Testis (tissue), 3 donors: Measurements from ENCODE around the gene ABCA8. TPM values are rescaled to one million over a fixed set of nuclear protein-coding genes. Genes with fewer than 3 reads are reported as not detected.
A peak's percentile ranks its signal among the peaks of the same experiment; 100 is the strongest.

Experiments
- DNase-seq: peaks from one replicate; pipeline ENCODE4 v3.0.0-alpha.2; 2019
- H3K27ac ChIP-seq, 2 donors: fragments of 200-600 bp; sonication (generic); one replicate each; pipeline ENCODE4 v1.5.1; 2019
- H3K27me3 ChIP-seq: fragments of 200-600 bp; sonication (generic); one replicate; pipeline ENCODE4 v1.5.1; 2019
- H3K36me3 ChIP-seq: fragments of 200-600 bp; sonication (generic); one replicate; pipeline ENCODE4 v1.5.1; 2017; ENCODE audit warnings: low read depth; ENCODE audit errors: missing control alignments
- H3K4me1 ChIP-seq: fragments of 200-600 bp; sonication (generic); one replicate; pipeline ENCODE4 v1.5.1; 2019
- H3K4me3 ChIP-seq, 2 donors: fragments of 200-600 bp; sonication (generic); one replicate each; pipeline ENCODE4 v1.5.1; 2017 to 2019
- H3K9me3 ChIP-seq: fragments of 200-600 bp; sonication (generic); one replicate; pipeline ENCODE4 v1.5.1; 2017
- POLR2A ChIP-seq: fragments of 450-650 bp; IDR thresholded peaks from one replicate; pipeline ENCODE4 v1.6.1; 2017; ENCODE audit warnings: antibody characterized with exemption, mild to moderate bottlenecking, moderate library complexity
- WGBS, 2 donors: methylation state at CpG; one replicate each; pipeline ENCODE4 v1.1.5; 2018; 5-methylcytosine and 5-hydroxymethylcytosine counted together
- intact Hi-C: fragments of 100-400 bp; cut with DNase I; formaldehyde crosslinking; loops from one replicate; pipeline ENCODE4 v1.15.1; 2023; ENCODE audit warnings: low total_unique reads
- polyA plus RNA-seq: library from polyadenylated mRNA; stranded (reverse); fragments of 350-450 nt; fragmentation: Illumina TruSeq; extraction: RNeasy Lipid Tissue Mini Kit (QIAGEN cat#74804); gene quantifications from one replicate; pipeline ENCODE4 v1.2.3, GENCODE V29; 2014; ENCODE audit warnings: low read depth, low replicate concordance; ENCODE audit not compliant: insufficient read depth
- total RNA-seq, 2 donors: library from RNA; depleted of rRNA; stranded (reverse); fragments of >200 nt; gene quantifications; one replicate each; pipeline ENCODE4 v1.2.3, GENCODE V29; 2016
- TF ChIP-seq, protein P1 (sequence below), 3 experiments: fragments of 450-650 bp in 2 of 3; fragments of 200-600 bp in 1 of 3; sonication (generic) in 1 of 3; IDR thresholded peaks; one replicate each; pipeline ENCODE4 v1.5.1; 2016 to 2019; ENCODE audit warnings: antibody characterized with exemption in 3 of 3, mild to moderate bottlenecking in 2 of 3, moderate library complexity in 1 of 3

The ABCA8 gene
- total and polyA plus RNA-seq, 3 donors from 2014 or later, result 45.6 to 249 (median 188) TPM

DNA sequence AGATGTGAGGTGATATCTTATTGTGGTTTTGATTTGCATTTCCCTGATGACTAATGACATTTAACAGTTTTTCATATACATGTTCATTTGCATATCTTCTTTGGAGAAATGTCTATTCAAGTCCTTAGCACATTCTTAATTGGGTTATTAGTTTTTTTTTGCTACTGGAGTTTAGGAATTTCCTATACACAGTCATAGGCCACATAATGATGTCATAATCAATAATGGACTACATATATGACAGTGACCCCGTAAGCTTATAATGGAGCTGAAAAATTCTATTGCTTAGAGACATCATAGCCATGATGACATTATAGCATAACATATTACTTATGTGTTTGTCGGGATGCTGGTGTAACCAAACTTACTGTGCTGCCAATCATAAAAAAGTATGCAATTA lies 83.7 kb downstream of the ABCA8 start:
- H3K27ac ChIP-seq, result no peak overlapping the region
- no peaks in the 10 kb centered on the region for H3K36me3 ChIP-seq
- no peaks in the 10 kb centered on the region for H3K9me3 ChIP-seq
- no peak overlapping the region for H3K4me3 ChIP-seq
- intact Hi-C loops, result no loop called here
- H3K27me3 ChIP-seq, result no peaks in the 10 kb centered on the region
- peaks cover 9% of the 10 kb centered on the region for H3K4me1 ChIP-seq
- TF ChIP-seq POLR2A, result no peak
- TF ChIP-seq, protein P1, sequence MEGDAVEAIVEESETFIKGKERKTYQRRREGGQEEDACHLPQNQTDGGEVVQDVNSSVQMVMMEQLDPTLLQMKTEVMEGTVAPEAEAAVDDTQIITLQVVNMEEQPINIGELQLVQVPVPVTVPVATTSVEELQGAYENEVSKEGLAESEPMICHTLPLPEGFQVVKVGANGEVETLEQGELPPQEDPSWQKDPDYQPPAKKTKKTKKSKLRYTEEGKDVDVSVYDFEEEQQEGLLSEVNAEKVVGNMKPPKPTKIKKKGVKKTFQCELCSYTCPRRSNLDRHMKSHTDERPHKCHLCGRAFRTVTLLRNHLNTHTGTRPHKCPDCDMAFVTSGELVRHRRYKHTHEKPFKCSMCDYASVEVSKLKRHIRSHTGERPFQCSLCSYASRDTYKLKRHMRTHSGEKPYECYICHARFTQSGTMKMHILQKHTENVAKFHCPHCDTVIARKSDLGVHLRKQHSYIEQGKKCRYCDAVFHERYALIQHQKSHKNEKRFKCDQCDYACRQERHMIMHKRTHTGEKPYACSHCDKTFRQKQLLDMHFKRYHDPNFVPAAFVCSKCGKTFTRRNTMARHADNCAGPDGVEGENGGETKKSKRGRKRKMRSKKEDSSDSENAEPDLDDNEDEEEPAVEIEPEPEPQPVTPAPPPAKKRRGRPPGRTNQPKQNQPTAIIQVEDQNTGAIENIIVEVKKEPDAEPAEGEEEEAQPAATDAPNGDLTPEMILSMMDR (IDR thresholded peaks at IDR 0.05), result no peak
- 94 to 98% methylated on average over 2 of the region's 2 CpGs for WGBS, 2 donors
- no peak for DNase-seq

DNA sequence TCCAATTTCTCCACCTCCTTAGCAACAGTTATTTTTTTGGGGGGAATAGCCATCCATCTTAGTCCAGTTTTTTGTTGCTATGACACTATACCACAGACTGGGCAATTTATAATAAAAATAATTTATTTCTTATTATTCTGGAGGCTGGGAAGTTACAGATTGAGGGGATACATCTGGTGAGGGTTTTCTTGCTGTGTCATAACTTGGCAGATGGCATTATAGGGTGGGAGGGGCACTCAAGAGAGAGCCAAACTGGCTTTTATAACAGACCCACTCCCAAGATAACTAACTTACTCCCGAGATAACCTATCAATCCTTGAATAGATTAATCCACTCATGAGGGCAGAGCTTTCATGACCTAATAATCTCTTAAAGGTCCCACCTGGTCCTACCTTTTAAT lies 84.2 kb downstream of the ABCA8 start:
- no peaks in the 10 kb centered on the region for H3K36me3 ChIP-seq
- 84 to 86% methylated on average over 1 of the region's 1 CpG for WGBS, 2 donors

DNA sequence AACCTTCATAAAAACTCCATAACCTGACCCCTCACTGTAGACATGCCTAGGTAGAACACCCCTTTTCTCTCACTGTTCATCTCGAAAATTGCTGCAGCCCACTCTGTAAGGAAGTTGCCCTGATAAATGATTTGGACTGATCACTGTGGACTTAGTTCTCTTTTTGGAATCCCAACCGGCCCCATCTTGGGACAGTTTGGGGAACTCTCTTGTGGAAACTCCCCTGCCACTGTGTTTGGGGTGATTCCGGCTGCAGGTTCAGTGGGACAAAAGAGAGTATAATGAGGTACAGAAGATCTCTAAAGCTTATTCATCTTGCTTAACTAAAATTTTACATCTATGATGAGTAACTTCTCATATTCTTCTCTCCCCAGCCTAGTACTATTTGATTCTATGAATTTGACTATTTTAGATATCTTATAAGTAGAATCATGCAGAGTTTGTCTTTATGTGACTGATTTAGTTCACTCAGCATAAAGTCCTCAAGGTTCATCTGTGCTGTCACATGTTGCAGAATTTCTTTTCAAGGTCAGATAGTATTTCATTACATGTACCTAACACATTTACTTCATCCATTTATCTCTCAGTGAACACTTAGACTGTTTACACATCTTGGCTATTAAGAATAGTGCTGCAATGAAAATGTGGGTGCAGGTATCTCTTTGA lies 84.9 kb downstream of the ABCA8 start:
- TF ChIP-seq, protein P1 (IDR thresholded peaks at IDR 0.05), result no peak
- TF ChIP-seq POLR2A, result no peak
- 68 to 72% methylated on average over 3 of the region's 3 CpGs for WGBS, 2 donors
- H3K4me3 ChIP-seq, result no peak overlapping the region
- no peak overlapping the region for H3K27ac ChIP-seq
- H3K4me1 ChIP-seq, result peaks cover 9% of the 10 kb centered on the region
- no peaks in the 10 kb centered on the region for H3K27me3 ChIP-seq
- no peaks in the 10 kb centered on the region for H3K9me3 ChIP-seq
- intact Hi-C loops, result no loop called here
- no peaks in the 10 kb centered on the region for H3K36me3 ChIP-seq
- DNase-seq, result no peak

More for the DNA sequence above, 84.2 kb downstream of the ABCA8 start:
- Histone ChIP-seq H3K9me3 (no peaks in the 10 kb centered on the region), H3K4me3 (no peak overlapping the region), H3K27me3 (no peaks in the 10 kb centered on the region), H3K4me1 (peaks cover 9% of the 10 kb centered on the region), H3K27ac (no peak overlapping the region)
- DNase-seq, result no peak
- intact Hi-C loops, result no loop called here
- TF ChIP-seq, protein P1 (IDR thresholded peaks at IDR 0.05), result no peak
- TF ChIP-seq POLR2A, result no peak

DNA sequence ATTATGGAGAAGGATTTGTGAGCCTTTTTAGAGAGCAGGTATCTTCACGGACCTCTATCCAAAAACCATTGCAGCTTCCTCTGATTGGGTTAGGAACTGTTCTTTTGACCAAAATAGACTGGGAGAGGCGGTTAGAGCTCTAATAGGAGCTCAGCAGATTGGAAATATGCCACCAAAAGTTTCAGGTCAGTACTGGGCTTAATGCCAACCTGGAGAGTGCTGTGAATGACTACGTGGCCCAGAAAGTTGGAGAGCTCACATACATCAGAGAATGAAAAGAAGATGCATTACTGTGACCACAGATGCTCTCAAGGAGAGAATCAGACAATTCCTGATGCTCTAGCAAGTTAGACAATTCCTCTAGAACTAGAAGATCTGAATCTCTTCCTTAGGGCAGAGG lies 86.5 kb downstream of the ABCA8 start:
- DNase-seq, result peak; percentile 66
- H3K9me3 ChIP-seq, result no peaks in the 10 kb centered on the region
- no peak overlapping the region for H3K4me3 ChIP-seq
- TF ChIP-seq POLR2A, result no peak
- TF ChIP-seq, protein P1 (IDR thresholded peaks at IDR 0.05), result no peak
- H3K4me1 ChIP-seq, result peaks cover 9% of the 10 kb centered on the region
- no peaks in the 10 kb centered on the region for H3K36me3 ChIP-seq
- no peaks in the 10 kb centered on the region for H3K27me3 ChIP-seq
- H3K27ac ChIP-seq, result no peak overlapping the region
- intact Hi-C loops, result no loop called here
- WGBS, 2 donors, result 28 to 37% methylated on average over 3 of the region's 3 CpGs
